ENCODE results near the gene RNU6-7. TPM values are rescaled to one million over a fixed set of nuclear protein-coding genes. Genes with fewer than 3 reads are reported as not detected.

The RNU6-7 gene
- polyA plus RNA-seq, 1 of the 3 experiments (the other 2 are of a cell fraction), result not detected

DNA sequence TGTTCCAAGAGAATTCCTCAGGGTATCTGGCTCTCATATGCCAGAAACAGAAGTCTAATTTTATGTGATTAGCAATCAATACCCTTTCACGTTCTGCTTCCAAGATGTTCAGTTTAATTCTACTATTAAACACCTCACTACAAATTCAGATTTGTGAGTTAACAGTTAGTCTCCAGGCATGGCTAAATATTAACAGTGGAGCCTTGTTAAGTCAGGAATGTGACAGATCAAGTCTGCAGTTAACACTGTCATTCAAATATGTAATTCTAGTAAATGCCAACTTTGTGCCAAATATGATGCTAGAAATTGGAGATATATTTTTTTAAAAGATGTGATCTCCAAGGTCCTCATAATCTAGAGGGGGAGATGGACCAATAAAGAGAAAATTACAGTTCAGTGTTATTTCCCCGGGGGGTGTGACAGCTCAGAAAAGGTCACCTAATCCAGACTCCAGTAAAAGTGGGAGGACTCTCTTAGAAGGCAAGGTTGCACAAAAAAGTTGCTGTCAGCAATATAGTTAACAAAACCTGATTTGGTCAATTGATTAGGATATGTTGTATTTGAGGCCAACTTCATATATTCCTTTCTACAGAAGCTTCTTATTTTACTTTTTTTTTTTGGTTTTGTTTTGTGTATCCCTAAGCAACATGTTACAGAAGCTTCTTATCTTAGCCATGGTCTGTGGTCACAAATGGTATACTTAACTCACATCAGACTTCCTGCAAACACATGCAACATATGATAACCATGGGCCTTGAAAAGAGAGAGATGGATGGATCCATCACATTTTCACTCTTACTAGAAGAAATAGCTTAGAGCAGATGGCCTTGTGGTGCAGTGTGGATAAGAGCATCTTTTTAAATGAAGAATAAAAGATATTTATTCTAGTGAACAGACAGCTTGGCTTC, 18.4 kb upstream of the RNU6-7 start:
- Histone ChIP-seq H3K9ac (no peak overlapping the region), H2AFZ (ENCODE audit: low read depth) (no peak overlapping the region), H3K4me2 (no peak overlapping the region), H3K9me2 (no peaks in the 10 kb centered on the region), H3K4me3 (ENCODE audit: low read depth in 2 of 2, low read length in 1 of 2) (no peak overlapping the region), H3K27me3 (ENCODE audit: insufficient read depth) (no peaks in the 10 kb centered on the region), H3F3A (replicated peaks; ENCODE audit: insufficient read depth) (no peaks in the 10 kb centered on the region), H3K27ac (ENCODE audit: low read depth in 2 of 2, low read length in 1 of 2) (no peak overlapping the region), H3K36me3 (replicated peaks in 1 of 2; ENCODE audit: control insufficient read depth in 1 of 2, insufficient read depth in 2 of 2, low read length in 1 of 2) (no peaks in the 10 kb centered on the region), H3K4me1 (ENCODE audit: control insufficient read depth in 1 of 2, insufficient read depth in 2 of 2, low read depth in 1 of 2, low read length in 1 of 2) (no peaks in the 10 kb centered on the region), H3K79me2 (ENCODE audit: insufficient read depth) (no peaks in the 10 kb centered on the region), H3K9me3 (0 out of 2 replicates have a peak, but pooled peaks cover 12% of the 10 kb centered on the region), H4K20me1 (ENCODE audit: insufficient read depth) (no peaks in the 10 kb centered on the region)
- TF ChIP-seq, protein P1, sequence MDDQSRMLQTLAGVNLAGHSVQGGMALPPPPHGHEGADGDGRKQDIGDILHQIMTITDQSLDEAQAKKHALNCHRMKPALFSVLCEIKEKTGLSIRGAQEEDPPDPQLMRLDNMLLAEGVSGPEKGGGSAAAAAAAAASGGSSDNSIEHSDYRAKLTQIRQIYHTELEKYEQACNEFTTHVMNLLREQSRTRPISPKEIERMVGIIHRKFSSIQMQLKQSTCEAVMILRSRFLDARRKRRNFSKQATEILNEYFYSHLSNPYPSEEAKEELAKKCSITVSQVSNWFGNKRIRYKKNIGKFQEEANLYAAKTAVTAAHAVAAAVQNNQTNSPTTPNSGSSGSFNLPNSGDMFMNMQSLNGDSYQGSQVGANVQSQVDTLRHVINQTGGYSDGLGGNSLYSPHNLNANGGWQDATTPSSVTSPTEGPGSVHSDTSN (IDR thresholded peaks at IDR 0.05), result no peak
- no peak for TF ChIP-seq RXRA (IDR thresholded peaks at IDR 0.05; ENCODE audit: borderline replicate concordance, low read depth)
- TF ChIP-seq, protein P2, sequence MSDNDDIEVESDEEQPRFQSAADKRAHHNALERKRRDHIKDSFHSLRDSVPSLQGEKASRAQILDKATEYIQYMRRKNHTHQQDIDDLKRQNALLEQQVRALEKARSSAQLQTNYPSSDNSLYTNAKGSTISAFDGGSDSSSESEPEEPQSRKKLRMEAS (IDR thresholded peaks at IDR 0.05; ENCODE audit: low read depth), result no peak
- ChIA-PET POLR2A (no interaction called here), CTCF (interaction anchor here (1.3 kb wide), 1 partner anchor 10 kb away, joined by 5 read pairs; no protein-coding TSS in a partner anchor)
- WGBS (ENCODE audit: low lambda C conversion rate), result 53% methylated on average over 2 of the region's 2 CpGs
- no peak for DNase-seq

DNA sequence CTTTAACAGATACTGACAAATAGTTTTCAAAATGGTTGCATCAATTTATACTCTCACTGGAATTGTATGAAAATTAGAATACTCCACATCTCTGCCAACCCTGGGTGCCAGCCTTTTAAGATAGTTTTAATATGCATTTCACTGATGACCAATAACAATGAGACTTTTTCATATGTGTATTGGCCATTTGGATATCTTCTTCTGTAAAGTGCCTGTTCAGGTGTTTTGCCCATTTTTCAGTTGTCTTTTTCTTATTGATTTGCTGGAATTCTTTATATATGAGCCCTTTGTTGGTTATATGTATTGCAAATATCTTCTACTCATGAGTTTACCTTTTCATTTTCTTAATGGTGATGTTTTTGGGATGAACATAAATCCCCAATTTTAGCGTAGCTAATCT, 16.7 kb upstream of the RNU6-7 start:
- WGBS (ENCODE audit: low lambda C conversion rate), result 64% methylated on average over 1 of the region's 1 CpG
- ChIA-PET POLR2A (no interaction called here), CTCF (interaction anchor here (0.8 kb wide), 1 partner anchor 68 kb away, joined by 3 read pairs; no protein-coding TSS in a partner anchor)
- Histone ChIP-seq H2AFZ (ENCODE audit: low read depth) (no peak overlapping the region), H3K9me3 (0 out of 2 replicates have a peak, but pooled peaks cover 2% of the 10 kb centered on the region), H3K4me2 (no peak overlapping the region), H4K20me1 (ENCODE audit: insufficient read depth) (no peaks in the 10 kb centered on the region), H3F3A (replicated peaks; ENCODE audit: insufficient read depth) (no peaks in the 10 kb centered on the region), H3K36me3 (replicated peaks in 1 of 2; ENCODE audit: control insufficient read depth in 1 of 2, insufficient read depth in 2 of 2, low read length in 1 of 2) (no peaks in the 10 kb centered on the region), H3K9ac (no peak overlapping the region), H3K27me3 (ENCODE audit: insufficient read depth) (no peaks in the 10 kb centered on the region), H3K27ac (ENCODE audit: low read depth in 2 of 2, low read length in 1 of 2) (no peak overlapping the region), H3K79me2 (ENCODE audit: insufficient read depth) (no peaks in the 10 kb centered on the region), H3K9me2 (no peaks in the 10 kb centered on the region), H3K4me3 (ENCODE audit: low read depth in 2 of 2, low read length in 1 of 2) (no peak overlapping the region), H3K4me1 (ENCODE audit: control insufficient read depth in 1 of 2, insufficient read depth in 2 of 2, low read depth in 1 of 2, low read length in 1 of 2) (no peaks in the 10 kb centered on the region)
- no peak for DNase-seq
- TF ChIP-seq POLR2AphosphoS5 (IDR thresholded peaks at IDR 0.05; ENCODE audit: low read depth, low read length) (no peak), GATA2 (CRISPR knock-in tag; IDR thresholded peaks at IDR 0.05) (no peak), MXI1 (IDR thresholded peaks at IDR 0.05; ENCODE audit: low read depth, low read length) (no peak), ELF1 (IDR thresholded peaks at IDR 0.05) (no peak), TAF1 (IDR thresholded peaks at IDR 0.05; ENCODE audit: borderline replicate concordance, low read depth, low read length) (no peak), FOXM1 (IDR thresholded peaks at IDR 0.05; ENCODE audit: low read depth) (no peak), SIN3A (IDR thresholded peaks at IDR 0.05; ENCODE audit: borderline replicate concordance, low read depth, low read length) (no peak), EZH2phosphoT487 (IDR thresholded peaks at IDR 0.05; ENCODE audit: borderline replicate concordance, low read depth) (no peak), CHD2 (IDR thresholded peaks at IDR 0.05; ENCODE audit: low read length, partially characterized antibody) (no peak), TCF12 (IDR thresholded peaks at IDR 0.05) (no peak)
- TF ChIP-seq, protein P2 (IDR thresholded peaks at IDR 0.05; ENCODE audit: low read depth), result no peak
- TF ChIP-seq, protein P3, sequence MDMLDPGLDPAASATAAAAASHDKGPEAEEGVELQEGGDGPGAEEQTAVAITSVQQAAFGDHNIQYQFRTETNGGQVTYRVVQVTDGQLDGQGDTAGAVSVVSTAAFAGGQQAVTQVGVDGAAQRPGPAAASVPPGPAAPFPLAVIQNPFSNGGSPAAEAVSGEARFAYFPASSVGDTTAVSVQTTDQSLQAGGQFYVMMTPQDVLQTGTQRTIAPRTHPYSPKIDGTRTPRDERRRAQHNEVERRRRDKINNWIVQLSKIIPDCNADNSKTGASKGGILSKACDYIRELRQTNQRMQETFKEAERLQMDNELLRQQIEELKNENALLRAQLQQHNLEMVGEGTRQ (IDR thresholded peaks at IDR 0.05; ENCODE audit: borderline replicate concordance, low read depth, low read length), result no peak
- TF ChIP-seq, protein P4, sequence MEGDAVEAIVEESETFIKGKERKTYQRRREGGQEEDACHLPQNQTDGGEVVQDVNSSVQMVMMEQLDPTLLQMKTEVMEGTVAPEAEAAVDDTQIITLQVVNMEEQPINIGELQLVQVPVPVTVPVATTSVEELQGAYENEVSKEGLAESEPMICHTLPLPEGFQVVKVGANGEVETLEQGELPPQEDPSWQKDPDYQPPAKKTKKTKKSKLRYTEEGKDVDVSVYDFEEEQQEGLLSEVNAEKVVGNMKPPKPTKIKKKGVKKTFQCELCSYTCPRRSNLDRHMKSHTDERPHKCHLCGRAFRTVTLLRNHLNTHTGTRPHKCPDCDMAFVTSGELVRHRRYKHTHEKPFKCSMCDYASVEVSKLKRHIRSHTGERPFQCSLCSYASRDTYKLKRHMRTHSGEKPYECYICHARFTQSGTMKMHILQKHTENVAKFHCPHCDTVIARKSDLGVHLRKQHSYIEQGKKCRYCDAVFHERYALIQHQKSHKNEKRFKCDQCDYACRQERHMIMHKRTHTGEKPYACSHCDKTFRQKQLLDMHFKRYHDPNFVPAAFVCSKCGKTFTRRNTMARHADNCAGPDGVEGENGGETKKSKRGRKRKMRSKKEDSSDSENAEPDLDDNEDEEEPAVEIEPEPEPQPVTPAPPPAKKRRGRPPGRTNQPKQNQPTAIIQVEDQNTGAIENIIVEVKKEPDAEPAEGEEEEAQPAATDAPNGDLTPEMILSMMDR (IDR thresholded peaks at IDR 0.05), result no peak
- TF ChIP-seq, protein P5, sequence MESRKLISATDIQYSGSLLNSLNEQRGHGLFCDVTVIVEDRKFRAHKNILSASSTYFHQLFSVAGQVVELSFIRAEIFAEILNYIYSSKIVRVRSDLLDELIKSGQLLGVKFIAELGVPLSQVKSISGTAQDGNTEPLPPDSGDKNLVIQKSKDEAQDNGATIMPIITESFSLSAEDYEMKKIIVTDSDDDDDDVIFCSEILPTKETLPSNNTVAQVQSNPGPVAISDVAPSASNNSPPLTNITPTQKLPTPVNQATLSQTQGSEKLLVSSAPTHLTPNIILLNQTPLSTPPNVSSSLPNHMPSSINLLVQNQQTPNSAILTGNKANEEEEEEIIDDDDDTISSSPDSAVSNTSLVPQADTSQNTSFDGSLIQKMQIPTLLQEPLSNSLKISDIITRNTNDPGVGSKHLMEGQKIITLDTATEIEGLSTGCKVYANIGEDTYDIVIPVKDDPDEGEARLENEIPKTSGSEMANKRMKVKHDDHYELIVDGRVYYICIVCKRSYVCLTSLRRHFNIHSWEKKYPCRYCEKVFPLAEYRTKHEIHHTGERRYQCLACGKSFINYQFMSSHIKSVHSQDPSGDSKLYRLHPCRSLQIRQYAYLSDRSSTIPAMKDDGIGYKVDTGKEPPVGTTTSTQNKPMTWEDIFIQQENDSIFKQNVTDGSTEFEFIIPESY (IDR thresholded peaks at IDR 0.05; ENCODE audit: borderline replicate concordance, low read depth), result no peak
